ENCODE measurements around the gene PCDHB14. TPM values are rescaled to one million over a fixed set of nuclear protein-coding genes. Genes with fewer than 3 reads are reported as not detected.

The PCDHB14 gene
- total RNA-seq, 1 donor from 2014 or later: 7.2 TPM

DNA sequence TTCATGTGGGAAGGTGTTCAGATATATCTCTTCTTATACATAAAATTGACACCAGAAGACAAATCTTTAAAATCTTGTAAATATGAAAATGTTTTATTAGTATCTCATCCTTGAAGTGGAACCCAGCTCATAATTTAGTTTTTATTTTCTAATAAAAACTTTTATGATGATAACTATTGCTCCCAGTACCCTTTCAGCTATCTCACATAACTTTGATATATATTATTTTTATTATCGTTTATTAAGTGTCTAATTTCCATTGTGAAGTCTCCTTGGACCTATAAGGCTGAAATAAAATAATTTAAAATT, 38.0 kb downstream of the PCDHB14 start:
- peaks cover 59% of the 10 kb centered on the region for H3K9me3 ChIP-seq (ENCODE audit: low read depth)
- H3K4me3 ChIP-seq: no peak overlapping the region
- TF ChIP-seq EZH2 (IDR thresholded peaks at IDR 0.05) (no peak), CTCF (IDR thresholded peaks at IDR 0.05) (no peak), EZH2phosphoT487 (IDR thresholded peaks at IDR 0.05) (no peak)
- H3F3A ChIP-seq (ENCODE audit: low read depth): no peaks in the 10 kb centered on the region
- no peak overlapping the region for H3K4me3 Mint-ChIP-seq
- H3K9me3 Mint-ChIP-seq: peaks cover 80% of the 10 kb centered on the region
- no peaks in the 10 kb centered on the region for H3K36me3 ChIP-seq
- no peak overlapping the region for H3K27ac ChIP-seq
- H2AFZ ChIP-seq (replicated peaks): no peak overlapping the region
- no peaks in the 10 kb centered on the region for H3K4me1 ChIP-seq
- no peak overlapping the region for H3K27ac Mint-ChIP-seq
- H3K4me1 Mint-ChIP-seq: no peaks in the 10 kb centered on the region
- no peaks in the 10 kb centered on the region for H3K27me3 ChIP-seq
- peaks cover 10% of the 10 kb centered on the region for H3K36me3 Mint-ChIP-seq
- H4K20me1 ChIP-seq (ENCODE audit: low read depth): no peaks in the 10 kb centered on the region
- H3K79me2 ChIP-seq (ENCODE audit: low read depth): no peaks in the 10 kb centered on the region
- H3K9ac ChIP-seq: no peak overlapping the region
- peaks cover 3% of the 10 kb centered on the region for H3K27me3 Mint-ChIP-seq (ENCODE audit: insufficient read depth, low read depth)
- H3K4me2 ChIP-seq: no peak overlapping the region
- DNase-seq (ENCODE audit: low spot score): no peak

DNA sequence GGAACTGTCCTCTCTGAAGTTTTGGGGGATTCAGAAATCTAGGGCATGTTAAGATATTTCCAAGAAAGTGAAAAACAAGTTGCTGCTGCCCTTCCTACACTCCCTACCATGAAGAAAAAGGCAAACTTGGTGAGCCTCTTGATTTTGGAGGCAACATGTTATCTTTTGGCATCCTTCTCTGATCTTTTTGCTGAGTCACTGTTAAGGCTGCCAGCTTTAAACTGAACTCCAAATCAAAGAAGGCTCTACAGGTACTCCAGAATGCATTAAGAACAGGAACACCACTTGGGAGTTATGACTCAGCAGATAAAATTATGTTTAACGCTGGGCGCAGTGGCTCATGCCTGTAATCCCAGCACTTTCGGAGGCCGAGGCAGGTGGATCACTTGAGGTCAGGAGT, 46.1 kb downstream of the PCDHB14 start:
- Histone ChIP-seq H4K20me1 (ENCODE audit: low read depth) (no peaks in the 10 kb centered on the region), H3K9me3 (ENCODE audit: low read depth) (peaks cover 18% of the 10 kb centered on the region), H3K9ac (no peak overlapping the region), H3K4me3 (no peak overlapping the region), H3K4me1 (no peaks in the 10 kb centered on the region), H3K27ac (no peak overlapping the region), H3F3A (ENCODE audit: low read depth) (no peaks in the 10 kb centered on the region), H2AFZ (replicated peaks) (no peak overlapping the region), H3K4me2 (no peak overlapping the region), H3K27me3 (no peaks in the 10 kb centered on the region), H3K36me3 (no peaks in the 10 kb centered on the region), H3K79me2 (ENCODE audit: low read depth) (no peaks in the 10 kb centered on the region)
- TF ChIP-seq CTCF (IDR thresholded peaks at IDR 0.05) (no peak), EZH2phosphoT487 (IDR thresholded peaks at IDR 0.05) (no peak), EZH2 (IDR thresholded peaks at IDR 0.05) (no peak)
- peaks cover 70% of the 10 kb centered on the region for H3K9me3 Mint-ChIP-seq
- H3K4me3 Mint-ChIP-seq: no peak overlapping the region
- no peak for DNase-seq (ENCODE audit: low spot score)
- H3K4me1 Mint-ChIP-seq: no peaks in the 10 kb centered on the region
- H3K27me3 Mint-ChIP-seq (ENCODE audit: insufficient read depth, low read depth): peaks cover 4% of the 10 kb centered on the region
- peaks cover 11% of the 10 kb centered on the region for H3K36me3 Mint-ChIP-seq
- no peak overlapping the region for H3K27ac Mint-ChIP-seq

GRCh38 chr5:141272906-141273305, 49.8 kb downstream of the PCDHB14 start:
- peaks cover 2% of the 10 kb centered on the region for H3K27me3 Mint-ChIP-seq (ENCODE audit: insufficient read depth, low read depth)
- no peak overlapping the region for H3K27ac Mint-ChIP-seq
- H3K36me3 Mint-ChIP-seq: peaks cover 6% of the 10 kb centered on the region

More at GRCh38 chr5:141272906-141273305, 49.8 kb downstream of the PCDHB14 start:
- no peaks in the 10 kb centered on the region for H3K27me3 ChIP-seq
- no peak for DNase-seq (ENCODE audit: low spot score)
- H2AFZ ChIP-seq (replicated peaks): no peak overlapping the region
- peaks cover 62% of the 10 kb centered on the region for H3K9me3 Mint-ChIP-seq
- no peak overlapping the region for H3K27ac ChIP-seq
- TF ChIP-seq CTCF (IDR thresholded peaks at IDR 0.05) (peak; percentile 24), EZH2phosphoT487 (IDR thresholded peaks at IDR 0.05) (no peak)
- H3F3A ChIP-seq (ENCODE audit: low read depth): no peaks in the 10 kb centered on the region
- H3K4me1 ChIP-seq: no peaks in the 10 kb centered on the region
- H3K4me3 ChIP-seq: no peak overlapping the region
- H3K36me3 ChIP-seq: no peaks in the 10 kb centered on the region
- H3K9me3 ChIP-seq (ENCODE audit: low read depth): peaks cover 4% of the 10 kb centered on the region
- H3K9ac ChIP-seq: no peak overlapping the region
- no peak overlapping the region for H3K4me3 Mint-ChIP-seq
- H3K4me2 ChIP-seq: no peak overlapping the region
- no peaks in the 10 kb centered on the region for H4K20me1 ChIP-seq (ENCODE audit: low read depth)
- H3K4me1 Mint-ChIP-seq: no peaks in the 10 kb centered on the region
- H3K79me2 ChIP-seq (ENCODE audit: low read depth): no peaks in the 10 kb centered on the region

Other genes with a start within 250 kb of the PCDHB14 start
- gene PCDHB1, start 172.0 kb upstream of the PCDHB14 start, total RNA-seq (ENCODE audit: low replicate concordance): 0.03 and 0.07 TPM in 2 replicates
- 34.2 and 48.4 TPM in 2 replicates for gene PCDHB2, start 128.7 kb upstream of the PCDHB14 start, total RNA-seq (ENCODE audit: low replicate concordance)
- 5.6 and 6.7 TPM in 2 replicates for gene PCDHB3, start 122.9 kb upstream of the PCDHB14 start, total RNA-seq (ENCODE audit: low replicate concordance)
- 1.9 and 2.3 TPM in 2 replicates for gene PCDHB4, start 101.5 kb upstream of the PCDHB14 start, total RNA-seq (ENCODE audit: low replicate concordance)
- gene PCDHB5, start 88.1 kb upstream of the PCDHB14 start, total RNA-seq (ENCODE audit: low replicate concordance): 11.9 and 15.2 TPM in 2 replicates
- gene PCDHB6, start 73.3 kb upstream of the PCDHB14 start, total RNA-seq (ENCODE audit: low replicate concordance): 0.90 and 1.5 TPM in 2 replicates
- gene PCDHB7, start 50.7 kb upstream of the PCDHB14 start, total RNA-seq (ENCODE audit: low replicate concordance): 0.21 and 0.90 TPM in 2 replicates
- gene PCDHB8, start 45.6 kb upstream of the PCDHB14 start, total RNA-seq (ENCODE audit: low replicate concordance): 0.31 TPM in 1 of 2 replicates, not detected in the other
- gene PCDHB16, start 41.0 kb upstream of the PCDHB14 start, total RNA-seq (ENCODE audit: low replicate concordance): 4.0 and 4.5 TPM in 2 replicates
- gene PCDHB9, start 36.2 kb upstream of the PCDHB14 start, total RNA-seq (ENCODE audit: low replicate concordance): 3.1 and 4.6 TPM in 2 replicates
- 9.3 and 10.4 TPM in 2 replicates for gene PCDHB10, start 31.0 kb upstream of the PCDHB14 start, total RNA-seq (ENCODE audit: low replicate concordance)
- 3.8 and 4.0 TPM in 2 replicates for gene PCDHB11, start 23.7 kb upstream of the PCDHB14 start, total RNA-seq (ENCODE audit: low replicate concordance)
- gene PCDHB12, start 14.6 kb upstream of the PCDHB14 start, total RNA-seq (ENCODE audit: low replicate concordance): 3.0 and 3.8 TPM in 2 replicates
- gene PCDHB13, start 9.4 kb upstream of the PCDHB14 start, total RNA-seq (ENCODE audit: low replicate concordance): 2.4 and 3.0 TPM in 2 replicates
- 7.8 and 9.4 TPM in 2 replicates for gene PCDHB15, start 22.1 kb downstream of the PCDHB14 start, total RNA-seq (ENCODE audit: low replicate concordance)
- gene SLC25A2, start 80.7 kb downstream of the PCDHB14 start, total RNA-seq (ENCODE audit: low replicate concordance): 0.22 and 0.96 TPM in 2 replicates
- 121 and 157 TPM in 2 replicates for gene TAF7, start 97.4 kb downstream of the PCDHB14 start, total RNA-seq (ENCODE audit: low replicate concordance)
- 1.0 and 1.5 TPM in 2 replicates for gene PCDHGA1, start 107.2 kb downstream of the PCDHB14 start, total RNA-seq (ENCODE audit: low replicate concordance)
- gene PCDHGA2, start 115.4 kb downstream of the PCDHB14 start, total RNA-seq (ENCODE audit: low replicate concordance): 0.37 and 0.71 TPM in 2 replicates
- gene PCDHGA3, start 120.5 kb downstream of the PCDHB14 start, total RNA-seq (ENCODE audit: low replicate concordance): 0.34 and 0.54 TPM in 2 replicates
- gene PCDHGB1, start 126.8 kb downstream of the PCDHB14 start, total RNA-seq (ENCODE audit: low replicate concordance): 3.6 and 4.3 TPM in 2 replicates
- 2.3 and 2.4 TPM in 2 replicates for gene PCDHGA4, start 131.7 kb downstream of the PCDHB14 start, total RNA-seq (ENCODE audit: low replicate concordance)
- gene PCDHGB2, start 136.7 kb downstream of the PCDHB14 start, total RNA-seq (ENCODE audit: low replicate concordance): 2.1 and 2.2 TPM in 2 replicates
- gene PCDHGA5, start 140.8 kb downstream of the PCDHB14 start, total RNA-seq (ENCODE audit: low replicate concordance): 0.71 and 1.3 TPM in 2 replicates
- 0.74 and 0.95 TPM in 2 replicates for gene PCDHGB3, start 146.9 kb downstream of the PCDHB14 start, total RNA-seq (ENCODE audit: low replicate concordance)
- 0.77 and 1.4 TPM in 2 replicates for gene PCDHGA6, start 150.5 kb downstream of the PCDHB14 start, total RNA-seq (ENCODE audit: low replicate concordance)
- 0.81 and 1.1 TPM in 2 replicates for gene PCDHGA7, start 159.4 kb downstream of the PCDHB14 start, total RNA-seq (ENCODE audit: low replicate concordance)
- 10.4 and 14.9 TPM in 2 replicates for gene PCDHGB4, start 164.4 kb downstream of the PCDHB14 start, total RNA-seq (ENCODE audit: low replicate concordance)
- gene PCDHGA8, start 169.3 kb downstream of the PCDHB14 start, total RNA-seq (ENCODE audit: low replicate concordance): 2.3 and 3.3 TPM in 2 replicates
- gene PCDHGB5, start 174.6 kb downstream of the PCDHB14 start, total RNA-seq (ENCODE audit: low replicate concordance): 2.0 and 3.7 TPM in 2 replicates
- 0.97 and 2.2 TPM in 2 replicates for gene PCDHGA9, start 179.4 kb downstream of the PCDHB14 start, total RNA-seq (ENCODE audit: low replicate concordance)
- gene PCDHGB6, start 184.7 kb downstream of the PCDHB14 start, total RNA-seq (ENCODE audit: low replicate concordance): 13.2 and 22.1 TPM in 2 replicates
- 4.2 and 4.7 TPM in 2 replicates for gene PCDHGA10, start 189.6 kb downstream of the PCDHB14 start, total RNA-seq (ENCODE audit: low replicate concordance)
- 21.1 and 23.9 TPM in 2 replicates for gene PCDHGB7, start 194.3 kb downstream of the PCDHB14 start, total RNA-seq (ENCODE audit: low replicate concordance)
- gene PCDHGA11, start 197.7 kb downstream of the PCDHB14 start, total RNA-seq (ENCODE audit: low replicate concordance): 9.5 and 13.3 TPM in 2 replicates
- 0.79 and 2.2 TPM in 2 replicates for gene PCDHGA12, start 207.2 kb downstream of the PCDHB14 start, total RNA-seq (ENCODE audit: low replicate concordance)

Measured in neural progenitor cell (in vitro differentiated cells).